ENCODE results near the gene TCF12. TPM values are rescaled to one million over a fixed set of nuclear protein-coding genes. Genes with fewer than 3 reads are reported as not detected.

Gene TCF12
- total RNA-seq, 6 experiments from 2014 or later: 106 to 200 (median 149) TPM

- H3K36me3 Mint-ChIP-seq (ENCODE audit: low read depth): peaks cover 27% of the 10 kb centered on the region
- no peaks in the 10 kb centered on the region for H3K4me1 Mint-ChIP-seq (ENCODE audit: low read depth)
- H3K27me3 Mint-ChIP-seq (ENCODE audit: insufficient read depth): no peaks in the 10 kb centered on the region
- DNase-seq: no peak
- no peak overlapping the region for H3K4me3 Mint-ChIP-seq
- peaks cover 8% of the 10 kb centered on the region; the same call in 1 of the 2 replicates for H3K9me3 Mint-ChIP-seq
- H3K27ac Mint-ChIP-seq: no peak overlapping the region
- no peak for TF ChIP-seq CTCF (IDR thresholded peaks at IDR 0.05)
Observed at GRCh38 chr15:57190208-57190607, 271.8 kb downstream of the TCF12 start.

- H3K4me3 Mint-ChIP-seq: no peak overlapping the region
Observed at GRCh38 chr15:57193161-57193560, 274.7 kb downstream of the TCF12 start.

GRCh38 chr15:57195326-57195725, 276.9 kb downstream of the TCF12 start:
- H3K27me3 Mint-ChIP-seq (ENCODE audit: insufficient read depth): no peaks in the 10 kb centered on the region
- no peaks in the 10 kb centered on the region for H3K9me3 Mint-ChIP-seq
- H3K36me3 Mint-ChIP-seq (ENCODE audit: low read depth): peaks cover 19% of the 10 kb centered on the region; the same call in 1 of the 2 replicates
- peaks cover 12% of the 10 kb centered on the region; the same call in 1 of the 2 replicates for H3K4me1 Mint-ChIP-seq (ENCODE audit: low read depth)
- TF ChIP-seq CTCF (IDR thresholded peaks at IDR 0.05): no peak
- H3K4me3 Mint-ChIP-seq: no peak overlapping the region
- no peak overlapping the region for H3K27ac Mint-ChIP-seq
- no peak for DNase-seq

More at GRCh38 chr15:57193161-57193560, 274.7 kb downstream of the TCF12 start:
- no peak for DNase-seq
- no peaks in the 10 kb centered on the region for H3K9me3 Mint-ChIP-seq
- peaks cover 5% of the 10 kb centered on the region; the same call in 1 of the 2 replicates for H3K4me1 Mint-ChIP-seq (ENCODE audit: low read depth)
- peaks cover 15% of the 10 kb centered on the region; the same call in 1 of the 2 replicates for H3K36me3 Mint-ChIP-seq (ENCODE audit: low read depth)
- no peaks in the 10 kb centered on the region for H3K27me3 Mint-ChIP-seq (ENCODE audit: insufficient read depth)
- no peak overlapping the region for H3K27ac Mint-ChIP-seq
- no peak for TF ChIP-seq CTCF (IDR thresholded peaks at IDR 0.05)

GRCh38 chr15:57196865-57197264, 278.4 kb downstream of the TCF12 start:
- no peak for TF ChIP-seq CTCF (IDR thresholded peaks at IDR 0.05)
- H3K36me3 Mint-ChIP-seq (ENCODE audit: low read depth): peaks cover 19% of the 10 kb centered on the region; the same call in 1 of the 2 replicates
- no peak for DNase-seq
- no peaks in the 10 kb centered on the region for H3K9me3 Mint-ChIP-seq
- no peak overlapping the region for H3K27ac Mint-ChIP-seq
- H3K4me3 Mint-ChIP-seq: no peak overlapping the region
- no peaks in the 10 kb centered on the region for H3K27me3 Mint-ChIP-seq (ENCODE audit: insufficient read depth)
- peaks cover 12% of the 10 kb centered on the region; the same call in 1 of the 2 replicates for H3K4me1 Mint-ChIP-seq (ENCODE audit: low read depth)

- peaks cover 19% of the 10 kb centered on the region; the same call in 1 of the 2 replicates for H3K36me3 Mint-ChIP-seq (ENCODE audit: low read depth)
- H3K9me3 Mint-ChIP-seq: no peaks in the 10 kb centered on the region
- no peak overlapping the region for H3K27ac Mint-ChIP-seq
- H3K27me3 Mint-ChIP-seq (ENCODE audit: insufficient read depth): no peaks in the 10 kb centered on the region
- H3K4me1 Mint-ChIP-seq (ENCODE audit: low read depth): peaks cover 12% of the 10 kb centered on the region; the same call in 1 of the 2 replicates
- no peak overlapping the region for H3K4me3 Mint-ChIP-seq
- DNase-seq: no peak
- TF ChIP-seq CTCF (IDR thresholded peaks at IDR 0.05): no peak
Observed at GRCh38 chr15:57198131-57198530, 279.7 kb downstream of the TCF12 start.

All from HFFc6 (cell line).